HepG2 (cell line): ENCODE measurements around the gene HES3. TPM values are rescaled to one million over a fixed set of nuclear protein-coding genes. Genes with fewer than 3 reads are reported as not detected.

Experiments
- AGO1 ChIP-seq: fragments of 200-400 bp; formaldehyde crosslinking; IDR thresholded peaks from 2 replicates; pipeline ENCODE4 v1.6.1; 2017; ENCODE audit warnings: mild to moderate bottlenecking, low read depth, low read length, moderate library complexity; ENCODE audit not compliant: poor library complexity, severe bottlenecking
- CEBPB ChIP-seq: IDR thresholded peaks from 2 replicates; pipeline ENCODE4 v1.6.1; 2011; ENCODE audit warnings: low read depth, low read length, improper control_type of control experiment, borderline replicate concordance
- DMAP1 ChIP-seq: IDR thresholded peaks from 2 replicates; pipeline ENCODE4 v1.6.1; 2016
- HOXA3 ChIP-seq: sonication (generic); formaldehyde crosslinking; IDR thresholded peaks from 2 replicates; pipeline ENCODE4 v1.5.0; 2020; ENCODE audit warnings: missing genetic modification reagents
- KDM2A ChIP-seq: sonication (generic); formaldehyde crosslinking; IDR thresholded peaks from 2 replicates; pipeline ENCODE4 v1.4.0; 2020; ENCODE audit warnings: low read depth, missing genetic modification reagents, borderline replicate concordance
- KIAA2018 ChIP-seq: sonication (generic); formaldehyde crosslinking; IDR thresholded peaks from 2 replicates; pipeline ENCODE4 v1.5.0; 2020; ENCODE audit warnings: mild to moderate bottlenecking, missing genetic modification reagents, borderline replicate concordance
- NFYC ChIP-seq: IDR thresholded peaks from 2 replicates; pipeline ENCODE4 v1.6.1; 2016; ENCODE audit warnings: missing genetic modification reagents, missing compliant biosample characterization
- PRDM10 ChIP-seq: sonication (generic); formaldehyde crosslinking; IDR thresholded peaks from 2 replicates; pipeline ENCODE4 v1.4.0; 2020; ENCODE audit warnings: low read depth, missing genetic modification reagents
- RELA ChIP-seq: sonication (generic); formaldehyde crosslinking; IDR thresholded peaks from 2 replicates; pipeline ENCODE4 v1.4.0; 2020; ENCODE audit warnings: missing genetic modification reagents
- SAP130 ChIP-seq: IDR thresholded peaks from 2 replicates; pipeline ENCODE4 v1.6.1; 2016; ENCODE audit warnings: low read depth
- SP4 ChIP-seq: sonication (generic); formaldehyde crosslinking; IDR thresholded peaks from 2 replicates; pipeline ENCODE4 v1.8.1; 2023; ENCODE audit warnings: mild to moderate bottlenecking, missing genetic modification reagents
- ZMYM3 ChIP-seq: sonication (generic); formaldehyde crosslinking; IDR thresholded peaks from 2 replicates; pipeline ENCODE4 v1.5.1; 2020; ENCODE audit warnings: mild to moderate bottlenecking, missing genetic modification reagents
- ZNF138 ChIP-seq: sonication (generic); formaldehyde crosslinking; IDR thresholded peaks from 2 replicates; pipeline ENCODE4 v1.5.0; 2020; ENCODE audit warnings: mild to moderate bottlenecking, low read depth, missing genetic modification reagents
- ZNF180 ChIP-seq: sonication (generic); formaldehyde crosslinking; IDR thresholded peaks from 2 replicates; pipeline ENCODE4 v1.4.0; 2020; ENCODE audit warnings: low read depth, missing genetic modification reagents, borderline replicate concordance
- ZNF501 ChIP-seq: sonication (generic); formaldehyde crosslinking; IDR thresholded peaks from 2 replicates; pipeline ENCODE4 v1.5.1; 2020; ENCODE audit warnings: mild to moderate bottlenecking, moderate library complexity, missing genetic modification reagents
- ZNF75D ChIP-seq: sonication (generic); formaldehyde crosslinking; IDR thresholded peaks from 2 replicates; pipeline ENCODE4 v1.8.1; 2023; ENCODE audit warnings: missing genetic modification reagents, mild to moderate bottlenecking, borderline replicate concordance
- ZNF768 ChIP-seq: sonication (generic); formaldehyde crosslinking; IDR thresholded peaks from 2 replicates; pipeline ENCODE4 v1.4.0; 2020; ENCODE audit warnings: missing genetic modification reagents
- polyA plus RNA-seq, 8 experiments: library from polyadenylated mRNA; depleted of rRNA in 3 of 8; stranded (reverse) in 7 of 8; unstranded in 1 of 8; fragments of >200 nt; fragmentation: Illumina TruSeq in 4 of 8; extraction: Trizol in 4 of 8; gene quantifications; 2 replicates each; pipeline versions ENCODE4 v1.2.1 to v1.2.3, GENCODE V29; 2011 to 2016; ENCODE audit warnings: low read depth in 4 of 8, missing spikeins in 1 of 8, mixed read lengths in 1 of 8; ENCODE audit not compliant: insufficient read depth in 1 of 8
- total RNA-seq, 5 experiments: library from RNA; depleted of rRNA; stranded (reverse); fragments of >200 nt; fragmentation: Illumina TruSeq; extraction: Trizol; gene quantifications; 2 replicates each; pipeline ENCODE4 v1.2.3, GENCODE V29; 2016; ENCODE audit warnings: low read depth in 1 of 5

HES3 gene
- total and polyA plus RNA-seq, 2 of the 13 experiments (the other 11 are each of a cell fraction or from before 2014, with no cell fraction given): not detected

GRCh38 chr1:6234502-6235295, 9.3 kb upstream of the HES3 start (continued):
- no peak for TF ChIP-seq PRDM10
- TF ChIP-seq CEBPB: no peak
- TF ChIP-seq HOXA3 (CRISPR knock-in tag): peak; percentile 16; the same call in 1 of the 2 replicates
- no peak for TF ChIP-seq ZNF180
- TF ChIP-seq ZNF75D (CRISPR knock-in tag): no peak
- peak; percentile 17; the same call in 1 of the 2 replicates for TF ChIP-seq SAP130
- 0 out of 2 replicates have a peak, but pooled peaks have one; percentile 23 for TF ChIP-seq ZNF501
- no peak for TF ChIP-seq SP4 (CRISPR knock-in tag)
- peak; percentile 20; the same call in 1 of the 2 replicates for TF ChIP-seq DMAP1 (CRISPR knock-in tag)
- peak; percentile 93 for TF ChIP-seq ZNF768 (CRISPR knock-in tag)
- peak; percentile 35; the same call in 1 of the 2 replicates for TF ChIP-seq KDM2A (CRISPR knock-in tag)
- TF ChIP-seq AGO1: no peak
- no peak for TF ChIP-seq KIAA2018 (CRISPR knock-in tag)
- TF ChIP-seq ZNF138 (CRISPR knock-in tag): no peak
- TF ChIP-seq ZMYM3 (CRISPR knock-in tag): peak; percentile 44; the same call in 1 of the 2 replicates
- no peak for TF ChIP-seq RELA (CRISPR knock-in tag)
- no peak for TF ChIP-seq NFYC
